ENCODE measurements around the gene HNRNPC. TPM values are rescaled to one million over a fixed set of nuclear protein-coding genes. Genes with fewer than 3 reads are reported as not detected.
"Not testable (repeated sequence)": the region's sequence is repeated elsewhere in the genome, so short reads cannot be mapped to it uniquely, and the experiment has no call there.

Gene HNRNPC
- total RNA-seq, 1 donor: 671 TPM

GRCh38 chr14:21169573-21169972 lies 99.7 kb downstream of the HNRNPC start:
- no peak overlapping the region for H3K4me3 ChIP-seq (ENCODE audit: low read depth, low read length)
- no peak for DNase-seq (ENCODE audit: low read depth)
- TF ChIP-seq CTCF (IDR thresholded peaks at IDR 0.05; ENCODE audit: insufficient read depth, low read depth, low read length): no peak

GRCh38 chr14:21168055-21168454 lies 101.2 kb downstream of the HNRNPC start:
- no peak for TF ChIP-seq CTCF (IDR thresholded peaks at IDR 0.05; ENCODE audit: insufficient read depth, low read depth, low read length)
- no peak for DNase-seq (ENCODE audit: low read depth)

GRCh38 chr14:21165670-21166069 lies 103.6 kb downstream of the HNRNPC start:
- not testable (repeated sequence) for H3K4me3 ChIP-seq (ENCODE audit: low read depth, low read length); DNase-seq (ENCODE audit: low read depth)

More at GRCh38 chr14:21168055-21168454, 101.2 kb downstream of the HNRNPC start:
- no peak overlapping the region for H3K4me3 ChIP-seq (ENCODE audit: low read depth, low read length)

GRCh38 chr14:21165002-21165605 lies 104.1 kb downstream of the HNRNPC start:
- peak; percentile 10 for DNase-seq (ENCODE audit: low read depth)
- H3K4me3 ChIP-seq (ENCODE audit: low read depth, low read length): not testable (repeated sequence)

- no peak for TF ChIP-seq CTCF (IDR thresholded peaks at IDR 0.05; ENCODE audit: insufficient read depth, low read depth, low read length)
- H3K4me3 ChIP-seq (ENCODE audit: low read depth, low read length): no peak overlapping the region
- no peak for DNase-seq (ENCODE audit: low read depth)
Measured at GRCh38 chr14:21163871-21164291, 105.4 kb downstream of the HNRNPC start.

- no peak for TF ChIP-seq CTCF (IDR thresholded peaks at IDR 0.05; ENCODE audit: insufficient read depth, low read depth, low read length)
- H3K4me3 ChIP-seq (ENCODE audit: low read depth, low read length): no peak overlapping the region
- DNase-seq (ENCODE audit: low read depth): no peak
Measured at GRCh38 chr14:21162081-21162480, 107.2 kb downstream of the HNRNPC start.

GRCh38 chr14:21160061-21160610 lies 109.1 kb downstream of the HNRNPC start:
- TF ChIP-seq CTCF (IDR thresholded peaks at IDR 0.05; ENCODE audit: insufficient read depth, low read depth, low read length): no peak
- DNase-seq (ENCODE audit: low read depth): no peak
- H3K4me3 ChIP-seq (ENCODE audit: low read depth, low read length): no peak overlapping the region

Other genes with a start within 250 kb of the HNRNPC start
- 1.3 TPM in 1 of 2 replicates, not detected in the other for gene NDRG2, start 244.4 kb downstream of the HNRNPC start, total RNA-seq
- not detected in 2 replicates for gene TPPP2, start 239.2 kb downstream of the HNRNPC start, total RNA-seq
- gene RNASE13, start 234.6 kb downstream of the HNRNPC start, total RNA-seq: not detected in 2 replicates
- not detected in 2 replicates for gene RNASE7, start 227.1 kb downstream of the HNRNPC start, total RNA-seq
- gene RNASE8, start 211.6 kb downstream of the HNRNPC start, total RNA-seq: not detected in 2 replicates
- 39.6 and 45.3 TPM in 2 replicates for gene ARHGEF40, start 199.1 kb downstream of the HNRNPC start, total RNA-seq
- 1.7 and 2.6 TPM in 2 replicates for gene ZNF219, start 170.8 kb downstream of the HNRNPC start, total RNA-seq
- gene TMEM253, start 168.4 kb downstream of the HNRNPC start, total RNA-seq: 0.64 TPM in 1 of 2 replicates, not detected in the other
- gene OR5AU1, start 113.4 kb downstream of the HNRNPC start, total RNA-seq: under 0.01 TPM in 1 of 2 replicates, not detected in the other
- gene RPGRIP1, start 10.6 kb upstream of the HNRNPC start, total RNA-seq: under 0.01 TPM in 1 of 2 replicates, not detected in the other
- 65.7 and 87.7 TPM in 2 replicates for gene SUPT16H, start 114.6 kb upstream of the HNRNPC start, total RNA-seq
- 59.3 and 85.1 TPM in 2 replicates for gene CHD8, start 186.7 kb upstream of the HNRNPC start, total RNA-seq
- 22.9 and 41.0 TPM in 2 replicates for gene RAB2B, start 207.5 kb upstream of the HNRNPC start, total RNA-seq
- gene TOX4, start 207.8 kb upstream of the HNRNPC start, total RNA-seq: 26.4 and 39.3 TPM in 2 replicates
- 35.1 and 51.8 TPM in 2 replicates for gene METTL3, start 241.9 kb upstream of the HNRNPC start, total RNA-seq

Measured in fibroblast of villous mesenchyme (primary cell).